ENCODE results near the gene PCDH12. TPM values are rescaled to one million over a fixed set of nuclear protein-coding genes. Genes with fewer than 3 reads are reported as not detected.
"Not testable (repeated sequence)": the region's sequence is repeated elsewhere in the genome, so short reads cannot be mapped to it uniquely, and the experiment has no call there.

PCDH12 gene
- total RNA-seq, 1 donor from 2014 or later = 5.1 TPM

DNA sequence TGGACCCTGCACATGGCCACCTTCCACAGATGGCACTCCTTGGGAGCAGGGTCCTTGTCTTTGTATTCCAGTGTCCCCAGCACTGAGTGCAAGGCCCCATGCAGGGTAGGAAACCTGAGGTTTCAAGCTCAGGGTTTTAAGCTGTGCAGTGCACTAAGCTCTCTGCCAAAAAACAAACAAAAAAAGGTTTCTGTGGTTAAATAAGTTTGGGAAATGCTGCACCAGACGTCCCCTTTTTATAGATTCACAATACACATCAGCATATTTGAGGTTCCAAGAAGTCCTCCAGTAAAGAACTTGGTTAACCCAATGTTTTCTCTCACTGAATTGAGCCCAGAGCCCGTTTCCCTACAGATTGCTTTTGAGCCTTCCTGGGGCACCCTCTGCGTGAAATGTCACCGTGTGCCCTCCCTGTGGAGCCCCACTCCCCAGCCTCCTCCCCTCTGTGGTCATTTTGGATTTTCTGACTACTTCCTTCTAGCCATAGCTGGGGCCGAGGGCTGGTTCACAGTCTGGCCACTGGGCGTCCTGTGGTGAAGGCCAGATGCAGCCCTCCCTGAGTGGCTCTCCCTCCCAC, 17.2 kb downstream of the PCDH12 start:
- DNase-seq (ENCODE audit: low spot score) = peak; percentile 31

GRCh38 chr5:141935538-141935937, 22.5 kb downstream of the PCDH12 start:
- DNase-seq (ENCODE audit: low spot score) = no peak

GRCh38 chr5:141934099-141934844, 23.7 kb downstream of the PCDH12 start:
- DNase-seq (ENCODE audit: low spot score) = no peak

DNA sequence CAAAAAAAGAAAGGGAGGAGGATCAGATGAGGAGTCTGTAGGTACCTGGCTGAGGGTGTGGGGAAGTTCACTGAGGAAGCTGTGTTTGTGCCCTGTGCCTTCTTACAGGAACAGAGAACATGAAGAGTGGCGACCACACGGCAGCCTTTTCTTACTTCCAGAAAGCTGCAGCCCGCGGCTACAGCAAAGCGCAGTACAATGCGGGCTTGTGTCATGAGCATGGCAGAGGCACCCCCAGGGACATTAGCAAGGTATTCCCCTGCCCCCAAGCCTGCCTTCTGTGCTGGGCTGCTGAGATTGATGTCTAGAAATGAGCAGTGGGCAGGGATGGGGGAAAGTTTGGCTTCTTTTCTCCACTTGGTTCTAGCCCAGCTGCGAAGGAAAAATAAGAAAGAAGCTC, 24.9 kb downstream of the PCDH12 start:
- DNase-seq (ENCODE audit: low spot score) = no peak

DNA sequence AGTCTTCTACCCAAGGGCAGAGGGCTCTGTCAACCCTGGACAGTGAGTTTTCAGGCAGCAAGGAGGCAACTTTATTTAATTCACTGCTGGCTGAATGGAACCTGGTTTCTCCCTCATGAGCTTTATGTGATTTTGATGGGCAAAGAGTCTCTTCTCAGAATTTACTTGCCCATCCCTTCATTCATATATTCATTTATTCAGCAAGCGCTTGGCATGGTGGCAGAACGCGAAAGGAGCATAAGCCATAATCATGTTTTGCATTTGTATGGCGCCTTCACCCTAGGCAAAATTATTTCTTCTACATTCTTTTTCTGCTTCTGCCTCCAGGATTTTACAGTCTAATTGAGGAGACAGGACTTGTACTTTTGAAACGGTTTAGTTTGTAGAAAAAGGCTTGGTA, 26.3 kb downstream of the PCDH12 start:
- DNase-seq (ENCODE audit: low spot score) = no peak

DNA sequence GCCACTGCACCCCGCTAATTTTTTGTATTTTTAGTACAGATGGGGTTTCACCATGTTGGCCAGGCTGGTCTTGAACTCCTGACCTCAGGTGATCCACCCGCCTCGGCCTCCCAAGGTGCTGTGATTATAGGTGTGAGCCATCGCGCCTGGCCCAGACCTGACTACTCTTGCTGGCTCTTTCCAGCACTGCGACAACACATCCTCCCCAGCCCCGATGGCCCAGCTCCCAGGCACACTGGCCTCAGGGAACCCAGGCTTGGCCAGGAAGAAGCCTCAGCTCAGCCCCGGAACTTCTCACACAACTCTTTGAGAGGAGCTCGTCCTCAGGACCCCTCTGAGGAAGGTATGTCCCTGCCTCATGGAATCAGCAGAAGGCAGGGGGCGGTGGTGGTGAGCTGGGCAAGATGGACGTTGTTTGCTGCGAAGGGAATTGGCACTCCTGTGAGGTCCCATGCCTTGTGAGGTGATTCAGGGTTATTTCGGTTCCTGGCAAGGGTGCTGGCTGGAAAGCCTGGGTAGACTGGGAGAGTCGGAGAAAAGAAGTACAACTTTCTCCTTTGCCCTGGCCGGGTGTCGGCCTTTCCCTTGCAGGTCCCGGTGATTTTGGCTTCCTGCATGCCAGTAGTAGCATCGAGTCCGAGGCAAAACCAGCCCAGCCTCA, 28.5 kb downstream of the PCDH12 start:
- DNase-seq (ENCODE audit: low spot score) = no peak

- DNase-seq (ENCODE audit: low spot score) = no peak
Observed at GRCh38 chr5:141928051-141928450, 30.0 kb downstream of the PCDH12 start.

DNA sequence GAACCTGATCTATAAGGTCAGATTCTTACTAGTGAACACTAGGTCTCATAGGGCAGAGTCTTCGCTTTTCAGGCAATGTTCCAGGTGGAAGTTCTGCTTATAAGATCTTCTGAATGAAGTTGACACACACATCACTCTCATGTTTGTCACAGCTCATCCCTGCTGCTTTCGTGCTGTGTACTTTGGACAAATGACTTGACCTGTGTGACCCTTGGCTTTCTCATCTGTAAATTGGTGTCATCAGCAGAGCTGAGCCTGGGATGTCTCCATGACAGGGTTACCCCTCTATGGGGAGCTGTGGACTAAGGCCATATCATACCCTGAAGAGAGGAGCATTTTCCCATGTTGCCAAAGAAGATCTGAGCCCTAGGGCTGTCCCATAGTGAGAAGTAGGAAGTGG, 31.6 kb downstream of the PCDH12 start:
- DNase-seq (ENCODE audit: low spot score) = no peak

DNA sequence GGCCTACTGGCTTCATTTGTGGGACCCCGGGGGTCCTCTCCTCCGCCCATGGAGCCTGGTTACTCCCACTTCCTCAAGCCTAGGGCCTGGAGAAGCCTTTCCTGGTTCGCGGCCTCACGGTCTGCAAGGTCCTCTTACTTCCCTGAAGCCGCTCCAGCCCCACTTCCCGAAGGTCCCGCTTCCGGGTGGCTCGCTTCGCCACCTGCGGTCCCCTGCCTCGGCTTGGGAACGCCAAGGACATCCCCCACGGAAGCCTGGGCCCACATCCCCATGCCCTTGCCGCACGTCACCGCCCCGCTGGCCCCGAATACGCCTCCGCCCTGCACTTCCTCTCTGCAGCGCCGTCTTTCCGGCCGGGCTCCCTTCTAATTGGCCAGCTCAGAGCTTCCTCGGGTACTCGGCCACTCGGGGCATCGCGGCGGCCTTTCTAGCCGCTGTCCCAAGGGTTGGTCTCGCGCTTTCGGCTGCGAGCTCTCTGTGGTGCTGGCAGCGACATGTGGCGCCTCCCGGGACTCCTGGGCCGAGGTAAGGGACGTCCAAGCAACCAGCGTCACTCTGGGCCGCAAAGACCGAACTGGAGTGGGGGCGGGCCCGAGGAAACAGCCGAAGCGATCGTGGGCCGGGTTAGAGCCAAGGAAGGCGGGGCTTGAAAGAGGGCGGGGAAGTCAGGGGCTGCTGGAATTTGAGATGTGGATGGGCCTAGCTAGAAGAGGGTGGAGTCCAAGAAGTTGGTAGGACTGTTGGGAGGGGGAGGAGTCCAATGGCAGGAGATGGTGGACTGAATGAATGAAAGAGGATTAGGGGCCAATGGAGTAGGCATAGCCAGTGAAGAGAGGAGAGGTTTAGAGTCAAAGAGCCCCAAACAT, 34.3 kb downstream of the PCDH12 start, which contains the start of gene DELE1:
Gene DELE1, plus strand, starts transcription at position 424 of the 866 bp plus-strand sequence. Its CDS starts 71 bp downstream, at position 495.
- DNase-seq (ENCODE audit: low spot score) = peak; percentile 98

DNA sequence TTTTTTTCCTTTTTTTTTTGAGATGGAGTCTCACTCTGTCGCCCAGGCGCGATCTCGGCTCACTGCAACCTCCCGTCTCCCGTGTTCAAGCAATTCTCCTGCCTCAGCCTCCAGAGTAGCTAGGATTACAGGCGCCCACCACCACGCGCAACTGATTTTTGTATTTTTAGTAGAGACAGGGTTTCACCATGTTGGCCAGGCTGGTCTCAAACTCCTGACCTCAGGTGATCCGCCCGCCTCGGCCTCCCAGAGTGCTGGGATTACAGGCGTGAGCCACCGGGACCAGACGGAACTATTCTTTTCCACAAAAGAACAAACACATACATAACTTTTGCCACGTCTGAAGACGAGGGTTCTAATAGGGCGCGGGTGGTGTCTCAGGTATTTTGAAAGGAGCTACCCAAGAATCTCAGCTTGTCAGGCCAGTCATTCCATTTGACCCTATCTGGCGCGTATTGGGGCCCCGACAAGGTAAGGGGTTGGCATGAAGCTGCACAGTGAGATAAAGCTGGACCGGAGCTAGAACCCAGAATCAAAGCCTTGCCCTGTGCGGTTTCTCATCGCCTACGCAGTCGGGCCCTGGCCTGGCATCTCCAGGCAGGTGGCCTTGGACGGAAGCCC, 35.1 kb downstream of the PCDH12 start:
- not testable (repeated sequence) for DNase-seq (ENCODE audit: low spot score)

- DNase-seq (ENCODE audit: low spot score) = no peak
Observed at GRCh38 chr5:141920771-141921170, 37.2 kb downstream of the PCDH12 start.

DNA sequence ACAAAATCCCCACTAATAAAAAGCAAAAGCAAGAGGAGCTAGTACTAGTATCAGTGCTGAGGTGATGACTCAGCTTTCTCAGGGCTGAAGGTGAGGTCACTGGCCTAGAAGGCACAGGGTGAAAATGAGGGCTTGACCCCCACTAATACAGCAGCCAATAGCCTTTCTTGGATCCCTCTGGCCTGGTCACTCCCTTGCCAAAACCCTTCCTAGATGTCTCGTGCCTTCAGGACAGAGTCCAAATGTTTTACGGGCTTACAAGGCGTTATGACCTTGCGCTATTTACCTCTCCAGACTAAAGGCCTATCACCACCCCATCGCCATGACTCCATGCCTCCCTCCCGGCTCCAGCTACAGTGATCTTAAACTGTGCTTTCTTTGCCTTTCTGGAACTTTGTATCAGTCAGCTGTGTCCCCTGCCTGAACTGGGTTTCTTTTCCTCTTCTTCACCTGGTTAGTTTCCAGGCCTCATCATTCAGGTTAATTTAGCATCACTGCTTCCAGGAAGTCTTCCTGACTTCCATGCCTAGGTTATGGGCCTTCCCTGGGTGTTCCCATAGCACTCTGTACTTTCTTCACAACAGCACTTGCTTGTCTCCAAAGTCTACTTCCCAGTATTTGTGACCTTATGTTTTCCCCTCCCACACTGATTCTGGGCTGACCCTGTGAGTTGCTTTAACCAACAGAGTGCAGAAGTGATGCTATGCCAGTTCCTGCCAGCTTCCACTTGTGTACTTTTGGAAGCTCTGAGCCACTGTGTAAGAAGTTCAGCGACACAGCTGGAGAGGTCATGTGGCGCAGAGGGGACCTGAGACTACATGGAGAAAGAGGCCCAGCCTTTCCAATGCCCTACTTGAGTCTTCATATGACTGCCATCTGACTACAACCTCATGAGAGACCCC, 38.5 kb downstream of the PCDH12 start:
- no peak for DNase-seq (ENCODE audit: low spot score)

DNA sequence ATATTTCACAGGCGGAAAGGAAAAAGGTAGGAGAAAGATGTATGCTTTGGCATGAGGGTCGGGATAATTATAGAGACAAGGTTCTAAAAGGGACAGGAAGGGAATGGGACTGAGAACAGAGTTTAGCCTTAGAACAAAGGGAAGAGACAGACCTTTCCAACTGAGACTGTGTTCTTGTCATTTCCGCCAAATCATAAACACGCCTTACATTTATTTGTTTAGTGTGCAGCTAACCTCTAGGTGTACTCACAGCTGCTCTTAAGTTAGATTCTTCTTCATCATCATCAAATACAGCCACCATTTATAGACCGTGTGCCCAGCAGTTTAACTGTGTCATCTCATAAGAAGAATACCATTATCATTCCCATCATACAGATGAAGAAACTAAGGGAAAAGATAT, 40.2 kb downstream of the PCDH12 start:
- DNase-seq (ENCODE audit: low spot score) = no peak

DNA sequence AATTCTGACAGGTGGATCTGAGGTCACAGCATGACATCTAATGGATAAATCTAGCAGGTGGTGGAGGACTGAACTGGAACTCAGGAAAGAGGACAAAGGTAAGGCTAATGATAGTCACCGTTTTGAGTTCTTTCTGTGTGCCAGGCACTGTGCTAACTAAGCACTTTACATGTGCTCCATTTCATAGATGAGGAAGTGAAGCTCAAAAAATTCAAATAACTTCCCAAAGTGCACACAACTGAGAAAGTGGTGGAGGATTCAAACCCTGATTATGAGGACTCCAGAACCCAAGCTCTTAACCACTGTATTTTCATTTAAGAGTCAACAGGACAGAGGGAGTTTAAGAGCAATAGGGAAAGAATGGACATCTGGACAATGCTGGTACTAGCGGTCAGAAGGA, 41.5 kb downstream of the PCDH12 start:
- DNase-seq (ENCODE audit: low spot score) = no peak

DNA sequence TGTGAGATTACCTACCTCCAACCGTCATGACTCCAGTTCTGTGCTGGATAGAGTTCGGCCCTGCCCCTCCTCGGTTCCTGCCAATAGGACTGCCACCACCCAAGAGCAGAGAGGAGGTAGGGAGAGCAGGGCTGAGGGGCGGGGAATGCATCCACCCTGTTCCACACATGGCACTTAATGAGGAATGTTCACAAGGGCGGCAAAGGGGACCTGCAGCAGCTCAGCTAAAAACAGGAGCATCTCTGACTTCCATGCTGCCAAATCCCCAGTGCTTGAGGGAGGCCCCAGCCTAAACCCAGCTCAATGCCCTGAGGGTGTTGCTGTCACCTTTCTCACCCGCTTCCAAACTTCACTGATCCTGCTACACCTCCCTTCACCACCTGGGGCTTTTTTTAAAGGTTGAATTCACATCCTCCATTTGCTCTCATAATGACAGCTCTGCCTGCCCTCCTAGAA, 42.1 kb downstream of the PCDH12 start:
- peak; percentile 66 for DNase-seq (ENCODE audit: low spot score)

- DNase-seq (ENCODE audit: low spot score) = no peak
Observed at GRCh38 chr5:141914797-141915196, 43.2 kb downstream of the PCDH12 start.

DNA sequence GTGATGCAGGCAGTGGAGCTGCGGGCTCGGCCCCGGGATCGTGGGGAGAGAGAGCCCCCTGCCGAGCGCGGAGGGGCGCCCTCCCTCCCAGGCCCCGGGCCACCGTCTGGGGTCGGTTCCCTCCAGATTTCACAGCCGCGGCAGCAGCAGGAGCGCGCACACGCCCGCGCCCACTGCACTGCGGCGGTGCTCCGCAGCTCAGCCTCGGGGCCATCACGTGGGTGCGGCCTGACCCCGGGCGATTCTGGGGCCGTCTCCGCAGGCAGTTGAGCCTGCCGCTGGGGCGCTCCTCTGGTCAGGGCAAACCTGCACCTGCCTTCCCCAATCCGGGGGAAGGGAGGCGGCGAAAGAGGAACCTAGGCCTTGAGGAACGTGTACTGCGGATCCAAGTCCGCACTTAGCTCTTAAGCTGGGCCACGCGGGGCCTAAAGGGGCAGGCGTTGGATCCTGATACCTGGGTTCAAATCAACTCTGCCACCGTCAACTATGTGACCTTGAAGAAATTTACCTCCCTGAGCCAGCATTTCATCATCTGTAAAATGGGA, 43.7 kb downstream of the PCDH12 start:
- peak; percentile 56 for DNase-seq (ENCODE audit: low spot score)

DNA sequence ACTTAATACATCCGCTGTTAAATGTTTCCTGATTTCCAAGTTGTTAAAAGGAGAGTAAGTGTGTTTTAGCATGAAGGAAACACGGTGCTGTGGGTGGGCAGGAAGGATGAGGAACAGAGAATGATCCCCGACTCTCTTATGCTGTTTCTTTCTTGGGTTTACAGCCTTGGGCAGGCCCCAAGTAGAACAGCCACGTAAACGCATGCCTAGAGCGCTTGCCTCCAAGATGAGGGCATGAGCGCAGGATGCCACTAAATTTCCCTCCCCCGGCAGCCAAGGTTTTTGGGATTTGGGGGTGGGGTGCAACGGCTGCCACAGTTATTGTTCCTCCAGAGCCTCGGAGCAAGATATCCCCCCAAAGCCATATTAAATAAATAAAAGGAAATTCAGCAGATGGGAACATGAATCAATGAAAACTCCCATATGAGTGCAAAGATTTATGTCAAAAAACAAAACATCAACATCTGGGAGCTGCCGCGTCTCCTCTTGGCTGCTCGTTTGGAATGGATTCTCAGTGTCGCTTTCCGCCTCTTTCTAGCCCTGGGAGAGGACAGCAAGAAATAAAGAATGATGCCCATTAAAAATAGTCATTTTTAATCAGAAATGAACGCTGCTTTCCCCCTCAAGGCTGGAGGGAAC, 44.3 kb downstream of the PCDH12 start:
- peak; percentile 78 for DNase-seq (ENCODE audit: low spot score)

DNA sequence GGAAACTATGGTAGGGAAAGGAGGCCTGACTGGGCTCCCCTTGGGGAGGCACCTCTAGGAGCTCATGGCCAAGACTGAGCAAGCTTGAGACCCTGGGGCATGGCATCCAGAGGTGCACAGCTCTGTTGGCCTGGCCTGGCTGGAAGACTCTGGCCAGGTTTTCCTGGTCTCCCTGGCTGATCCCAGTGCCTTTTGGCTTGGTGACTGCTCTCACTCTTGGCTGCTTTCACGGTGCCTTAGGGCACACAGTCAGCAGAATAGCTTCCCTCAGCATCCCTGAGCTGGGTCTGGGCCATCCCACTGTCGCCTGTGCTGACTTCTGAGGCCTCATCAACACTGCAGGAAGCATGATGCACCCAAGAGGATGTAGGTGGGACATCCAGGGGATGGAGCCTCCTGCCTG, 47.7 kb downstream of the PCDH12 start:
- DNase-seq (ENCODE audit: low spot score) = no peak

Measured in umbilical cord (tissue), 2 donors.